T-helper 1 cell treated with Interleukin-12 subunit alpha and Interleukin-12 subunit beta and Interleukin-4 antibody, amounts not matched to agents 30 μg/mL and 1 μg/mL, for 36 hours (primary cell): ENCODE data around the gene EPS8L3.
"Not testable (repeated sequence)": the region's sequence is repeated elsewhere in the genome, so short reads cannot be mapped to it uniquely, and the experiment has no call there.

Experiments used
- H3K27ac Mint-ChIP-seq: one replicate; pipeline ENCODE4 v1.8.0; 2021; ENCODE audit warnings: mild to moderate bottlenecking, mixed read lengths
- H3K27me3 Mint-ChIP-seq: one replicate; pipeline ENCODE4 v1.8.0; 2021; ENCODE audit warnings: low read depth, mixed read lengths
- H3K36me3 Mint-ChIP-seq: one replicate; pipeline ENCODE4 v1.8.0; 2021; ENCODE audit warnings: low read depth, mixed read lengths
- H3K4me1 Mint-ChIP-seq: one replicate; pipeline ENCODE4 v1.8.0; 2021; ENCODE audit warnings: low read depth, mixed read lengths
- H3K4me3 Mint-ChIP-seq: one replicate; pipeline ENCODE4 v1.8.0; 2021; ENCODE audit warnings: mild to moderate bottlenecking, moderate library complexity, mixed read lengths
- H3K9me3 Mint-ChIP-seq: one replicate; pipeline ENCODE4 v1.8.0; 2021; ENCODE audit warnings: mixed read lengths

Gene EPS8L3

GRCh38 chr1:109766991-109767636 is 3.4 kb upstream of the EPS8L3 start:
- not testable (repeated sequence) for H3K4me1 Mint-ChIP-seq, H3K27me3 Mint-ChIP-seq, H3K4me3 Mint-ChIP-seq, H3K27ac Mint-ChIP-seq, H3K36me3 Mint-ChIP-seq, H3K9me3 Mint-ChIP-seq

DNA sequence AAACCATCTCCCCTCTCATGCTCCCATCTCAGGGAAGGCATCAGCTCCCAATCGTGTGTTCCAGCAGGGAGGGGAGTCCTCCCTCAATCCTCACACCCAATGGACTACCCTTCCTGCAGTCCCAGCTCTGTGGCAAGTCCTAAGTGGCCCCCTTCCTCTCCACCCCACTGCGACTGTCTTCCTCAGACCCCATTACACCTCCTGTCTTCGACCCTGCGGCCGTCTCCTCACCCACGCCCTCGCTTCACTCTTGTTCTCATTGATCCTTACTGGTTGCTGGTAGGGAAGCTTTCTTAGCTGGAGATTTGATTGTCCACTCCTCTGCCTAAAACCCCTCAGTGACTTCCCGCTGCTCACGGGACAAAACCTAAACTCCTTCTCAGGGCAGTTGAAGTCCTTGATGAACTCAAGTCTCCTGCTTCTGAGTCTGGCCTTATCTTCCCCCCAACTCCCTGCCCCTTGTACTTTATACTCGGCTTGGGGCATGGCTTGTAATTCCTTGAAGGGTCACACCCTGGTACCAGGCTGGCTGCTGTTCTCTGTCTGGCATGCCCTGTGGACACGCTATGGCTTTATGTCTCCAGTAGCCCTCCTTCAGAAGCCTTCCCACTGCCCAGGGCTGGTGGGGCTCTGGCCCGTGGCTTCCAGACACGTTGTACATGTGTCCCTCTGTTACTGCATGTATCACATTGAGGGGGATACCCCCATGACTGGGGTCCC is 2.3 kb upstream of the EPS8L3 start:
- Mint-ChIP-seq H3K4me3 (no peak overlapping the region), H3K9me3 (no peaks in the 10 kb centered on the region), H3K36me3 (no peaks in the 10 kb centered on the region), H3K27me3 (peaks cover 7% of the 10 kb centered on the region), H3K27ac (no peak overlapping the region), H3K4me1 (no peaks in the 10 kb centered on the region)

DNA sequence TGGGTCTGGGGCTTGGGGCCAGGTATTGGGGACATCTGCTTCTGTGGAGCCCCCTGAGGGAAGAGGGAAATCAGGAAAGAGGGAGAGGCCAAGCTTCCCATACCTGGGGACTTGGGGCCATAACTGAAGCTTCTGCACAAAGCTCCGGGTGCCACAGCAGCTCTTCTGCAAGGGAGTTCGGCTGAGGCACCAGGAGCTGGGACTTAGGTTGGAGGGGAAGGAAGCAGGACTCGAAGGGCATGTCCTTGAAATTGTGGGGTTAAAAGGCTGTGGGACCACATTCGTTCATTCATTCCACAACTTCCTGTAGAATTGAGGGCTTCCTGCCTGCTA is 1.7 kb upstream of the EPS8L3 start:
- Mint-ChIP-seq H3K9me3 (no peaks in the 10 kb centered on the region), H3K4me3 (no peak overlapping the region), H3K36me3 (no peaks in the 10 kb centered on the region), H3K27ac (no peak overlapping the region), H3K4me1 (no peaks in the 10 kb centered on the region), H3K27me3 (peaks cover 7% of the 10 kb centered on the region)

DNA sequence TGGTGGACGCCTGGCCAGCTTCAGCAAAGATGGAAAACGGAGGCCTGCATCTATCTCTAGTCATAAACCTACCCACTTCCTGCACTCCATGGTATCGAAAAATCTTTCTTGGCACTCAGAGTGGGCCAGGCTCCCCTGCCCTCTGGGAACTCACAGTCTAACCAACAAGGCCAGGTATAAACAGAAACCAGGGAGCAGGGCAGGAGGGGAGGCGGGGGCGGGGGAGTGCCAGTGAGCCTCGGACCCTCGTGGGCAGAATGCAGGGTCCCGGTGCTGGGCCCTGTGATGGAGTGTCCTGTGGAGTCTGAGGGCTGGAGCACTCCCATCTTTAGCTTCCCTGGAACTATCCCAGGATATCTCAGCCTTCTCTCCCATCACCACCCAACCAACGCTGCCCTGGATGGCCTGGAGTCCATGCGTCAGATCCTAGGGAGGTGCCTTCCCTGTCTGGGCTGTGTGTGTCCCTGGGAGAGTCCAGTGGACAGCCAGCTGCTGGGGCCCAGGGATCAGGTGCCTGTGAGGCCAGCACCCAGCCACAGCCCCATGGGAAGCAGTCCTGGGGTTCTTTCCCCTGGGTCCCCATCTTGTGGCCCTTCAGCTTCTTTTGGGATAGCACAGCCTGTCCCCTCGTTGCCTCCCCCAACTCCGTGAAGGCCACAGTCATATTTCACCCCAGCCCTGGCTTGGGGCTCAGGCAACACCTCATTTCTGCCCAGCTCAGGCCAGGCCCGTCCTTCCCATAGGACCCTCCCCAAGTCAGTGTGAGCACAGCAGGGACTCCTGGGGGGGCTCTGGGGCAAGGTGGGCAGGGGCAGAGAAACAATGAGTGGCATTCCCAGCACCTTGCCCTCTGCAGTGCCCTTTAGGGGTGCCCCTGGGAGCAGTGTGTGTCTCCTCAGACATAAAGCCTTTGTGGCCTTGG is 1.1 kb upstream of the EPS8L3 start:
- H3K36me3 Mint-ChIP-seq = no peaks in the 10 kb centered on the region
- no peak overlapping the region for H3K4me3 Mint-ChIP-seq
- no peaks in the 10 kb centered on the region for H3K9me3 Mint-ChIP-seq
- peaks cover 7% of the 10 kb centered on the region for H3K27me3 Mint-ChIP-seq
- H3K27ac Mint-ChIP-seq = no peak overlapping the region
- no peaks in the 10 kb centered on the region for H3K4me1 Mint-ChIP-seq

DNA sequence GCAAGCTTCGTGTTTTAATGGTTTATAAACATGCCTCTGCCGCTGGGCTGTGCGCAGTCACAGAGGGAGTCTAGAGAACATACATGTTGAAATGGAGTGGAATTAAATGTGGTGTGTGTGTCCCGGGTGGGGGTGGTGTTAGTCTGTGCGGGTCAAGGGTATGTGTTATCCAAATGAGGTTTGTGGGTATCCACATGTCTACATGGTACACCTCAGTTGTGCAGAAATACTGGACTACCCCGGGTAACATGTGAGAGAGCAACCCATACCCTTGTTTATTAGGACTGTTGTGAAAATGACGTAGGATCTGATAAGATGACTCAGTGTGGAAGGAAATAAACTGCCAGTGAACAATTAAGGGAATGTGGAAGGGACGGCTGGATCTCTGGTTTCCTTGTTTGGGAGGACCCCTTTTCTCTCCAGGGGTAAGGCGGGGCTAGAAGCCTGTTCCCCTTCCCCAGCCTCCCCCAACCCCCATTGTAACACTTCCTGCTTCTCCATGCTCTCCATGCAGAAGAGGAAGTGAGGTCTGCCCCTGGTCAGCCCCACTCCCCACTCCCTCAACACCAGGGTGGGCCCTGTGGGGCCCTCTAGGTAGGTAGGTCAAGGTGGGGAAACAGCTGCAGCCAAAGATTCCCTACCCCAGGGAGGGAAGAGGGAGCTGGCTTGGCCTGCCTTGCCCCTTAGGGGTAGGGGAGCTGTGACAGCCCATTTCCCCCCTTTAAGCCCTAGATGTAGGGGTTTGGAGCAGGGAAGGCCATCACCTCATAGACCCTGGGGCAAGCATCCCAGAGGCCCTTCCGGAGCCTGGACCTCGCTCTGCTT is 690 bp downstream of the EPS8L3 start:
- Mint-ChIP-seq H3K36me3 (no peaks in the 10 kb centered on the region), H3K27ac (no peak overlapping the region), H3K27me3 (no peaks in the 10 kb centered on the region)

DNA sequence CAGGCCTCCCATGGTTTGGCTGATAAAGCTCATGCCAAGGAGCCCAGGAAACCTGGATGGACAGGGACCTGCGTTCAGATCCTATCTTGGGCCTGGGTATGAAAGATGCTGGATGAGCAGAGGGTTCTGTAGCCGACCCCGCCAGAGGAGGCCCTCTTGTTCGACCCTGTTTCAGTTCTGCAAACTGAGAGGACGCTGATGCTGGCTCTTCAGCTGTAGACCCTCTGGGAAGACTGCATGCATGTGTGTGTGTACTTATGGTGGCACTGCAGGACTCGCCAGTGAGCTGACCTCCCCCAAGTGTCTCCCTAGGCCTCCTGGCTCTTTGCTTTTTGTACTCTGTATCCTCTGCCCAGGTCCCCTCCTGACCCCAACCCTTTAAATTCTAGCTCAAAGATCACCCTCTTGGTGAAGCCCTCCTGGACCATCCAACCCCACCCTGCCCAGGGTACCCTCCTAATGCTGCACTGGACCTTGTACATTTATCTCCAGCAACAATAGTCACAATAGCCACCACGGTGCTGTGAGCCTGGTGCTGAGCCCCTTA is 1.6 kb downstream of the EPS8L3 start:
- Mint-ChIP-seq H3K4me3 (no peak overlapping the region), H3K27me3 (no peaks in the 10 kb centered on the region), H3K36me3 (no peaks in the 10 kb centered on the region), H3K9me3 (no peaks in the 10 kb centered on the region), H3K27ac (no peak overlapping the region), H3K4me1 (no peaks in the 10 kb centered on the region)

More for the DNA sequence above, 690 bp downstream of the EPS8L3 start:
- H3K4me3 Mint-ChIP-seq = no peak overlapping the region
- no peaks in the 10 kb centered on the region for H3K4me1 Mint-ChIP-seq
- H3K9me3 Mint-ChIP-seq = no peaks in the 10 kb centered on the region

DNA sequence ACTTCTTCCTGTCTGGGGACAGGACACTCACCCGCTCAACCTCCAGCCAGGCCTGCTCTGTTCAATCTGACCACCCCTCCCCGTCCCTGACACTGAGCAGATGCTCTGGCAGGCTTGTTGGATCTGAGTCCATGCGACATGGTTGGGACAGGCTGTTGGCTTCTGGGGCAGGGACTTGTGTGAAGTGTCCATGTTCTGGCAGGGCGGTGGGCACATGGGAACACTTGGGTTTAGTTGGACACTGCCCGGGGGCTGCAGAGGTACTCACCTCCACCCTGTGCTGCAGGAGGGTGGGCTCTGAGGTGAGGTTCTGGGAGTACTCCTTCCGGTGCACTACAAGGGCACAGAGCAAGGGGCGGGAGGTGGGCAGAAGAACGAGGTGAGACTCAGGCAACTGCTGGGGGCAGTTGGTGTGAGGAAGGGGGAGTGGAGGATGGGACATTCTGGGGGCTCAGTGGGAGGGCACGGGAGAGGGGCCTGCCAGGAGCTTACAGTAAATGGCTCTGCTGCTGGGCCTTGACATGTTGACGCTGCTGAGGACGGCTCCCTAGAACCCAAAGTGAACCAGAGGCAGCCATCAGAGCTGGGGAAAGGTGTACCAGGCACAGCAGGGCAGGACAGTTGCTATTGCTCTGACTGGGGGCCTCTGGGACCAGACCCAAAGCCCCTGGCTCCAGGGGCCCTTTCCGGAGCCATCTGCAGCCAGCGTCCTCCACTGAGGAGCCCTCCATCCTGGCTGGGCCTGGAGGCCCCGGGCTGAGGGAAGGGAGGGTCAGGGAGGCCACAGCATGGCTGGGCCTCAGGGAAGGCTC is 2.3 kb downstream of the EPS8L3 start:
- no peak overlapping the region for H3K27ac Mint-ChIP-seq
- no peaks in the 10 kb centered on the region for H3K4me1 Mint-ChIP-seq
- H3K9me3 Mint-ChIP-seq = no peaks in the 10 kb centered on the region
- no peak overlapping the region for H3K4me3 Mint-ChIP-seq
- H3K27me3 Mint-ChIP-seq = no peaks in the 10 kb centered on the region
- H3K36me3 Mint-ChIP-seq = no peaks in the 10 kb centered on the region

- H3K9me3 Mint-ChIP-seq = no peaks in the 10 kb centered on the region
- no peaks in the 10 kb centered on the region for H3K4me1 Mint-ChIP-seq
- no peak overlapping the region for H3K27ac Mint-ChIP-seq
- no peaks in the 10 kb centered on the region for H3K27me3 Mint-ChIP-seq
- no peaks in the 10 kb centered on the region for H3K36me3 Mint-ChIP-seq
- H3K4me3 Mint-ChIP-seq = no peak overlapping the region
Observed at GRCh38 chr1:109760581-109761226, 3.0 kb downstream of the EPS8L3 start.

GRCh38 chr1:109759513-109760334 is 4.0 kb downstream of the EPS8L3 start:
- H3K36me3 Mint-ChIP-seq = no peaks in the 10 kb centered on the region
- peaks cover 2% of the 10 kb centered on the region for H3K27me3 Mint-ChIP-seq
- H3K4me3 Mint-ChIP-seq = no peak overlapping the region
- H3K4me1 Mint-ChIP-seq = no peaks in the 10 kb centered on the region
- H3K27ac Mint-ChIP-seq = no peak overlapping the region
- H3K9me3 Mint-ChIP-seq = no peaks in the 10 kb centered on the region

GRCh38 chr1:109757936-109758786 is 5.6 kb downstream of the EPS8L3 start:
- Mint-ChIP-seq H3K27me3 (peaks cover 8% of the 10 kb centered on the region), H3K27ac (no peak overlapping the region), H3K36me3 (no peaks in the 10 kb centered on the region), H3K9me3 (no peaks in the 10 kb centered on the region), H3K4me3 (no peak overlapping the region), H3K4me1 (no peaks in the 10 kb centered on the region)

- no peaks in the 10 kb centered on the region for H3K9me3 Mint-ChIP-seq
- no peaks in the 10 kb centered on the region for H3K36me3 Mint-ChIP-seq
- H3K27me3 Mint-ChIP-seq = peaks cover 8% of the 10 kb centered on the region
- H3K4me1 Mint-ChIP-seq = no peaks in the 10 kb centered on the region
- H3K4me3 Mint-ChIP-seq = no peak overlapping the region
- H3K27ac Mint-ChIP-seq = no peak overlapping the region
Observed at GRCh38 chr1:109756848-109757521, 6.7 kb downstream of the EPS8L3 start.
